Measurements from ENCODE around the gene UNCX.

UNCX gene

GRCh38 chr7:1244700-1245523 lies 12.2 kb downstream of the UNCX start:
- DNase-seq = no peak

- DNase-seq = no peak
Observed at GRCh38 chr7:1245524-1246050, 12.9 kb downstream of the UNCX start.

- DNase-seq = no peak
Observed at GRCh38 chr7:1246160-1246870, 13.6 kb downstream of the UNCX start.

- DNase-seq = no peak
Observed at GRCh38 chr7:1246871-1247526, 14.3 kb downstream of the UNCX start.

GRCh38 chr7:1247527-1248041 lies 14.9 kb downstream of the UNCX start:
- no peak for DNase-seq

- DNase-seq = no peak
Observed at GRCh38 chr7:1248143-1248915, 15.7 kb downstream of the UNCX start.

- no peak for DNase-seq
Observed at GRCh38 chr7:1248916-1249581, 16.4 kb downstream of the UNCX start.

- no peak for DNase-seq
Observed at GRCh38 chr7:1249731-1250130, 17.1 kb downstream of the UNCX start.

- DNase-seq = no peak
Observed at GRCh38 chr7:1250901-1251300, 18.2 kb downstream of the UNCX start.

GRCh38 chr7:1251796-1252539 lies 19.3 kb downstream of the UNCX start:
- no peak for DNase-seq

GRCh38 chr7:1252540-1253090 lies 19.9 kb downstream of the UNCX start:
- no peak for DNase-seq

GRCh38 chr7:1253681-1254181 lies 21.1 kb downstream of the UNCX start:
- no peak for DNase-seq

- no peak for DNase-seq
Observed at GRCh38 chr7:1254281-1255079, 21.8 kb downstream of the UNCX start.

- no peak for DNase-seq
Observed at GRCh38 chr7:1255080-1255816, 22.6 kb downstream of the UNCX start.

- no peak for DNase-seq
Observed at GRCh38 chr7:1255817-1256340, 23.2 kb downstream of the UNCX start.

GRCh38 chr7:1256621-1257020 lies 23.9 kb downstream of the UNCX start:
- DNase-seq = no peak

GRCh38 chr7:1257221-1257620 lies 24.5 kb downstream of the UNCX start:
- no peak for DNase-seq

GRCh38 chr7:1257863-1258262 lies 25.2 kb downstream of the UNCX start:
- no peak for DNase-seq
